Thymus (tissue), 11 donors: ENCODE measurements around the gene MARCHF6. TPM values are rescaled to one million over a fixed set of nuclear protein-coding genes. Genes with fewer than 3 reads are reported as not detected.

Experiments
- DNase-seq, 9 donors: peaks; one replicate each; pipeline ENCODE4 v3.0.0-alpha.2; 2013; ENCODE audit warnings: low spot score in 9 of 9, low read depth in 6 of 9, missing footprints in 1 of 9
- H3K27ac ChIP-seq, 2 donors: one replicate each; pipeline ENCODE4 v1.5.1; 2013; ENCODE audit warnings: control low read depth in 1 of 2, low read depth in 1 of 2, low read length in 1 of 2, mild to moderate bottlenecking in 1 of 2, moderate library complexity in 1 of 2
- H3K27me3 ChIP-seq, 2 donors: one replicate each; pipeline ENCODE4 v1.5.1; 2013; ENCODE audit warnings: low read length in 1 of 2; ENCODE audit not compliant: control insufficient read depth in 2 of 2, insufficient read depth in 1 of 2
- H3K36me3 ChIP-seq, 2 donors: one replicate each; pipeline ENCODE4 v1.5.1; 2013; ENCODE audit warnings: low read length in 1 of 2, mild to moderate bottlenecking in 1 of 2, moderate library complexity in 1 of 2; ENCODE audit not compliant: control insufficient read depth in 2 of 2, insufficient read depth in 2 of 2
- H3K4me1 ChIP-seq, 2 donors: one replicate each; pipeline ENCODE4 v1.5.1; 2013; ENCODE audit warnings: low read length in 2 of 2; ENCODE audit not compliant: control insufficient read depth in 2 of 2, insufficient read depth in 2 of 2
- H3K4me3 ChIP-seq, 2 donors: one replicate each; pipeline ENCODE4 v1.5.1; 2013; ENCODE audit warnings: low read length in 2 of 2, control low read depth in 1 of 2, mild to moderate bottlenecking in 1 of 2
- H3K9me3 ChIP-seq, 2 donors: one replicate each; pipeline ENCODE4 v1.5.1; 2013; ENCODE audit warnings: low read length in 1 of 2, mild to moderate bottlenecking in 1 of 2; ENCODE audit not compliant: control insufficient read depth in 2 of 2, insufficient read depth in 1 of 2
- WGBS: extraction: QIAGEN DNeasy Blood & Tissue Kit; methylation state at CpG from one replicate; pipeline ENCODE4 v1.1.7; 2013; 5-methylcytosine and 5-hydroxymethylcytosine counted together
- polyA plus RNA-seq: library from polyadenylated mRNA; stranded (reverse); fragments of 200-250 nt; gene quantifications from one replicate; pipeline ENCODE4 v1.2.3, GENCODE V29; 2013
- total RNA-seq: library from RNA; stranded (reverse); fragments of 120-200 nt; gene quantifications from one replicate; pipeline ENCODE4 v1.2.4, GENCODE V29; 2013
- donor health status: healthy.

Gene MARCHF6
- total and polyA plus RNA-seq, 2 donors: 43.7 to 196 TPM

DNA sequence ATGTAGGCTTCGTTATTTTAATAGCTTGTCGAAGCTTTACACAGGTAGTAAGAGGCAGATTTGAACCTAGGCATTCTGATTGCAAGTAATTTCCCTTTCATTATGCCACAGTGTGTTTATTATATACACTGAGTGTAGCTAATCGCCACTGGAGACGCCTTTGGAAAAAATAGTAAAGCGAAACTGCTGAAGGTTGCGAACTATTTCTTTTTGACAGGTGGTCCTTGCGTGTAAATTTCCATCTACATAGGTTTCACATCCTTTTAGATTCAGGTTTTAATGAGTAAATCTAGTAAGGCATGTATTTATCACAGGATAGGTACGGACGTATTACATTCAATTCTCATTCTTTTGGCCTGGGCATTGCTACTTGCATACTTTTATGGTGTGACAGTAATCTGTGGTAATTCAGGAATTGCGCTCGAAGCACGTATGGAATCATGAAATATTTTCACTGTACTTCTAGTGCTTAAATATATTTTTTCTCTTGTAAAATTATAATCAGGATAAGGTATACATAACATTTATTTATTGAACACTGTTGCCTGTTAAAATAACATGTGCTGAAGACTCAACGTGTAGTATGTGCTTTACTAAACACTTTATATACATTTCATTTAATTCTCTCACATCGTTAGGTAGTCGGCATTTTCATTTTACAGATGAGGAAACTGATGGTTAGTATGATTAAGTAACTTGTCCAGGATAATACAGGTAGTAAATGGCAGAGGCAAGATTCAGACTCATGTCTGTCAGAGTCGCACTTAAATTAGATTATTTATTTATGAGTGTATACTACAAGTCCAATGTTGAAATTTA is 1.8 kb downstream of the MARCHF6 start:
- 31% methylated on average over 16 of the region's 16 CpGs for WGBS
- Histone ChIP-seq H3K36me3 (no peaks in the 10 kb centered on the region), H3K9me3 (no peaks in the 10 kb centered on the region), H3K4me3 (peak overlapping the region; percentile 86 to 87), H3K27ac (peak overlapping the region in 1 of 2 donors; percentile 88), H3K4me1 (peaks cover 4 to 11% of the 10 kb centered on the region in 2 donors), H3K27me3 (no peaks in the 10 kb centered on the region)
- peak in 1 of 9 donors; percentile 63 for DNase-seq

DNA sequence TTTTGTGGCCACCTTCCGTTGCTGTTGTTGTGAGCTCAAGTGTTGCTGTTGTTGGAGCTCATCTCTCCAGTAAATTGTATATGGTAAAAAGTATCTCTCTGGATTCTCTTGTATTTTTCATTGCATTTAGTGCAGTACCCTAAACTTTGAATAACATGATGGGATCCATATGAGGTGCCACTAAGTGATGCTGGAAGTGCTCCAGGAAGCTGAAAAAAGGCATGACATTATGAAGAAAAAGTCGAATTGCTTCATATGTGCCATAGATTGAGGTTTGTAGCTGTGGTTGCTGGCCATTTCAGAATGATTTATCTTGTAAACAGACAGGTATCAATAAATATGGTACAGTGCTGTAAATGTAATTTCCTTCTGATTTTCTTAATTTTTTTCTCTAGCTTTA is 5.5 kb downstream of the MARCHF6 start:
- Histone ChIP-seq H3K4me3 (no peak overlapping the region), H3K9me3 (no peaks in the 10 kb centered on the region), H3K27me3 (no peaks in the 10 kb centered on the region), H3K36me3 (no peaks in the 10 kb centered on the region), H3K4me1 (peaks cover 0 to 4% of the 10 kb centered on the region in 2 donors), H3K27ac (no peak overlapping the region)
- WGBS: 81% methylated on average over 2 of the region's 2 CpGs
- no peak for DNase-seq

- Histone ChIP-seq H3K4me1 (no peaks in the 10 kb centered on the region), H3K36me3 (no peaks in the 10 kb centered on the region), H3K9me3 (no peaks in the 10 kb centered on the region), H3K27me3 (no peaks in the 10 kb centered on the region), H3K4me3 (no peak overlapping the region), H3K27ac (no peak overlapping the region)
- no peak for DNase-seq
Measured at GRCh38 chr5:10360686-10361085, 7.2 kb downstream of the MARCHF6 start.

DNA sequence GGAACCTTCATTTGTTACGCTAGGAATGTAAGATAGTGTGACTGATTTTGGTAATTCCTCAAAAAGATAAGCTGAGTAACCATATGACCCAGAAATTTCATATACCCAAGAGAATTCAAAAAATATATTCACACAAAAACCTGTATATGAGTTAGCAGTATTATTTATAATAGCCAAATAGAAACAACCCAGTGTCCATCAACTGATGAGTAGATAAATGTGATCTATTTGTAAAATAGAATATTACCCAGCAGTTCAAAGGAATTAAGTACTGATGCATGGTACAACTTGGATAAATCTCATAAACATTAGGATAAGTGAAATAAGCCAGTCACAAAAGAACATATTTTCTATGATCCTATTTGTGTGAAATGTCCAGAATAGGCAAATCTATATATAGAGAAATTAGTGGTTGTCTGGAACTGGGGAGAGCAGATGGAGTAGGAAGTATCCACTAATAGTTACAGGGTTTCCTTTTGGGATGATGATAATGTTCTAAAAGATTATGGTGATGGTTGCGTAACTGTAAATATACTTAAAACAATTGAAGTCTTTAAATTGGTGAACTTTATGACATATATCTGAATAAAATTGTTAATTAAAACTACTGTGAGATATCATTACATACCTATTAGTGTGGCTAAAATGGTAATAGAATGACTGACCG is 10.2 kb downstream of the MARCHF6 start:
- Histone ChIP-seq H3K4me1 (no peaks in the 10 kb centered on the region), H3K27me3 (no peaks in the 10 kb centered on the region), H3K36me3 (peaks cover 0 to 3% of the 10 kb centered on the region in 2 donors), H3K27ac (no peak overlapping the region), H3K9me3 (peaks cover 0 to 3% of the 10 kb centered on the region in 2 donors), H3K4me3 (no peak overlapping the region)
- no peak for DNase-seq
- 98% methylated on average over 3 of the region's 3 CpGs for WGBS

DNA sequence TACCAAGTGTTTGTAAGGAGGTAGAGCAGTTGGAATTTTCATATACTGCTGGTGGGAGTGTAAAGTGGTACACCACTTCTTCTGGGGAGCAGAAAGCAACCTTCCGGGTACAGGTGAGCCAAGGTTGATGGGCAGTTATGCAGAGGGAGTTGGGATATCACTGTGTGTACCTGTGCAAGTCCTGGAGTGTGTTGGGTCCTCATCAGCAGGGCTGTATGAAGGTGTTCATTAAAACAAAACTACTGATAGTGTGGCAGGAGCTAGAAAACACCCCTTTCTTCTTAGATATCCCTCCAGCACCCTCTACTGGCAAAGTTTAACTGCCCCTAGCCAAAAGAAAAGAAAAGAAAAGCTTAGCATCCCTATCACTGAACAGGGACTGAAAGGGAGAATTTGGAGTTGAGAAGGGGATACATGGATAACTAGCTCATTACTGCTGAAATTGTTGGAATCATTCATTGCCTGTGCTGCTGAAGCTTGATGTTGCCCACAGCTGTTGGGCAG is 10.7 kb downstream of the MARCHF6 start:
- no peak overlapping the region for H3K27ac ChIP-seq
- no peaks in the 10 kb centered on the region for H3K27me3 ChIP-seq
- peak in 1 of 9 donors; percentile 38 for DNase-seq
- peaks cover 0 to 3% of the 10 kb centered on the region in 2 donors for H3K9me3 ChIP-seq
- no peaks in the 10 kb centered on the region for H3K4me1 ChIP-seq
- WGBS: 95% methylated on average over 1 of the region's 1 CpG
- no peak overlapping the region for H3K4me3 ChIP-seq
- peaks cover 0 to 5% of the 10 kb centered on the region in 2 donors for H3K36me3 ChIP-seq

DNA sequence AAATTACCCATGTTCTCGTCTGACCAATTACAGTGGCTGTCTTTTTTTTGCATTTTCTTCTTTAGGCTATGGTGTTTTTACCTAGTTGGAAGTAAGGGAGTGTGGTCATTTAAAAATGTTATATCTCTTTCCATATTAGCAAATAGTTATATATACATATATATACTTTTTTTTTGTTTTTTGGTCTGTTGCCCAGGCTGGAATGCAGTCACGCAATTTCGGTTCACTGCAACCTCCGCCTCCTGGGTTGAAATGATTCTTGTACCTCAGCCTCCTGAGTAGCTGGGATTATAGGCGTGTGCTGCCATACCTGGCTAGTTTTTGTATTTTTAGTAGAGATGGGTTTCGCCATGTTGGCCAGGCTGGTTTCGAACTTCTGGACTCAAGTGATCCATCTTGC is 12.3 kb downstream of the MARCHF6 start:
- DNase-seq: no peak
- no peaks in the 10 kb centered on the region for H3K27me3 ChIP-seq
- WGBS: 97% methylated on average over 7 of the region's 7 CpGs
- H3K27ac ChIP-seq: no peak overlapping the region
- H3K36me3 ChIP-seq: peaks cover 0 to 5% of the 10 kb centered on the region in 2 donors
- H3K4me3 ChIP-seq: no peak overlapping the region
- no peaks in the 10 kb centered on the region for H3K4me1 ChIP-seq
- H3K9me3 ChIP-seq: peaks cover 0 to 3% of the 10 kb centered on the region in 2 donors

DNA sequence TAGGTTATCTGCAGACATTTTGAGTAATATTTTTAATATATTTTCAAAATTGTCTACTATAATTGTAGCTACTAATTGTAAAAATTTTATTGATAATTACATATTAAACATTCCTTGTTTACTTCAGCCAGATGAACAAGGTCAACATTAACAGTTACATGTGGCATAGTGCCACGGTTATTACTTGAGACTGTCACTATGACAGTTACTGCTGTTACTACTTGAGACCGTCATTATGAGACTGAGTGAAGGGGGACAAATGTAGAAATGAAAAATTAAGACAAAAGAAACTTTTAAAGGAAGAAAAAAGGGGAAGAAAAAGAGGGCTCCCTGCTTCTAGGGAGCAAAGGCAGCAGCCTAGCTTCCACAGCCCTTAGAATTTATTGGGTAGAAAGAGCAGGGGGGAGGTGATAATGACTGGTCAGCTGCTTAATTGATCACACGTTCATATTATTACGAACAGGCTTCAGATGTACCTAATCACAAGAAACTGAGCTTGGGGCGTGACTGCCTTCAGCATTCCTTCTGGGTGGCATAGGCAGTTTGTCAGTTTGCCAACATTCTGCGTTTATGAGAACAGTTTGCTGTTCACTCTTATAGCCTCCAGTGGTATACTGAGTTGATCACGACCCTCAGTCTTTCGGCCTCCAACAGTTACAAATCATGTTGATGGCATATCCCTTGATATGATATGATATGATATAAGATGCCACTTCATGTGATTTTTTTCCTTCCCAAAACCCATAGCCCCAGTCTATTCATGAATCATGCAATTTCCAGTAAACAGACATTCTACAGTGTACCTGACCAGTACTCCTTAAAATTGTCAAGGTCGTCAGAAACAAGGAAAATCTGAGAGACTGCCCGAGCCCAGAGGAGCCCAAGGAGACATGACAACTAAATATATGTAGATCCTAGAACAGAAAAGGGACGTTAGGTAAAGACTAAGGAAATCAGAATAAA is 13.1 kb downstream of the MARCHF6 start:
- no peak overlapping the region for H3K27ac ChIP-seq
- no peaks in the 10 kb centered on the region for H3K4me1 ChIP-seq
- peaks cover 0 to 5% of the 10 kb centered on the region in 2 donors for H3K36me3 ChIP-seq
- DNase-seq: no peak
- no peaks in the 10 kb centered on the region for H3K27me3 ChIP-seq
- peaks cover 0 to 3% of the 10 kb centered on the region in 2 donors for H3K9me3 ChIP-seq
- 89% methylated on average over 11 of the region's 11 CpGs for WGBS
- H3K4me3 ChIP-seq: no peak overlapping the region

GRCh38 chr5:10367579-10367978 is 14.1 kb downstream of the MARCHF6 start:
- Histone ChIP-seq H3K9me3 (peaks cover 0 to 3% of the 10 kb centered on the region in 2 donors), H3K36me3 (peaks cover 0 to 5% of the 10 kb centered on the region in 2 donors), H3K4me1 (no peaks in the 10 kb centered on the region), H3K27ac (no peak overlapping the region), H3K4me3 (no peak overlapping the region), H3K27me3 (no peaks in the 10 kb centered on the region)
- WGBS: 97% methylated on average over 1 of the region's 1 CpG
- DNase-seq: no peak
